Activated T-cell treated with anti-CD3 and anti-CD28 coated beads, Interleukin-2, amount 50 U/mL, for 24 hours (primary cell): ENCODE measurements around the gene CYTH3.

Experiments
- DNase-seq: peaks from one replicate; pipeline ENCODE4 v3.0.0-alpha.2; 2020
- H3K27ac Mint-ChIP-seq: 2 replicates; pipeline ENCODE4 v1.8.0; 2020; ENCODE audit warnings: mild to moderate bottlenecking, mixed read lengths
- H3K27me3 Mint-ChIP-seq: 2 replicates; pipeline ENCODE4 v1.8.0; 2020; ENCODE audit warnings: mixed read lengths
- H3K36me3 Mint-ChIP-seq: 2 replicates; pipeline ENCODE4 v1.8.0; 2020; ENCODE audit warnings: low read depth, mixed read lengths
- H3K4me1 Mint-ChIP-seq: 2 replicates; pipeline ENCODE4 v1.8.0; 2020; ENCODE audit warnings: low read depth, mixed read lengths
- H3K4me3 Mint-ChIP-seq: 2 replicates; pipeline ENCODE4 v1.8.0; 2020; ENCODE audit warnings: mild to moderate bottlenecking, moderate library complexity, mixed read lengths
- H3K9me3 Mint-ChIP-seq: 2 replicates; pipeline ENCODE4 v1.8.0; 2020; ENCODE audit warnings: mixed read lengths

Gene CYTH3

GRCh38 chr7:6271694-6272440 lies 557 bp downstream of the CYTH3 start:
- peak; percentile 56 for DNase-seq
- H3K36me3 Mint-ChIP-seq, result peaks cover 3% of the 10 kb centered on the region
- peaks cover 18% of the 10 kb centered on the region for H3K4me1 Mint-ChIP-seq
- no peaks in the 10 kb centered on the region for H3K9me3 Mint-ChIP-seq
- H3K27ac Mint-ChIP-seq, result peak overlapping the region; percentile 53
- H3K27me3 Mint-ChIP-seq, result peaks cover 26% of the 10 kb centered on the region
- peak overlapping the region; percentile 84 for H3K4me3 Mint-ChIP-seq

- peaks cover 26% of the 10 kb centered on the region for H3K27me3 Mint-ChIP-seq
- peak overlapping the region; percentile 53 for H3K27ac Mint-ChIP-seq
- peak overlapping the region; percentile 84 for H3K4me3 Mint-ChIP-seq
Measured at GRCh38 chr7:6271060-6271658, 1.3 kb downstream of the CYTH3 start.

GRCh38 chr7:6269527-6269926 lies 2.9 kb downstream of the CYTH3 start:
- H3K4me3 Mint-ChIP-seq, result no peak overlapping the region
- no peak for DNase-seq
- H3K36me3 Mint-ChIP-seq, result peaks cover 3% of the 10 kb centered on the region
- no peak overlapping the region for H3K27ac Mint-ChIP-seq
- H3K4me1 Mint-ChIP-seq, result peaks cover 18% of the 10 kb centered on the region
- peaks cover 26% of the 10 kb centered on the region for H3K27me3 Mint-ChIP-seq
- H3K9me3 Mint-ChIP-seq, result no peaks in the 10 kb centered on the region

More at GRCh38 chr7:6271060-6271658, 1.3 kb downstream of the CYTH3 start:
- Mint-ChIP-seq H3K9me3 (no peaks in the 10 kb centered on the region), H3K36me3 (peaks cover 3% of the 10 kb centered on the region), H3K4me1 (peaks cover 18% of the 10 kb centered on the region)
- DNase-seq, result peak; percentile 51

GRCh38 chr7:6268907-6269306 lies 3.5 kb downstream of the CYTH3 start:
- no peak for DNase-seq
- no peaks in the 10 kb centered on the region for H3K9me3 Mint-ChIP-seq
- H3K4me1 Mint-ChIP-seq, result peaks cover 18% of the 10 kb centered on the region
- peaks cover 26% of the 10 kb centered on the region for H3K27me3 Mint-ChIP-seq
- H3K27ac Mint-ChIP-seq, result no peak overlapping the region
- no peak overlapping the region for H3K4me3 Mint-ChIP-seq
- H3K36me3 Mint-ChIP-seq, result peaks cover 3% of the 10 kb centered on the region

- no peaks in the 10 kb centered on the region for H3K9me3 Mint-ChIP-seq
- peaks cover 26% of the 10 kb centered on the region for H3K27me3 Mint-ChIP-seq
- DNase-seq, result no peak
- no peak overlapping the region for H3K27ac Mint-ChIP-seq
- H3K4me1 Mint-ChIP-seq, result peaks cover 18% of the 10 kb centered on the region
- peaks cover 3% of the 10 kb centered on the region for H3K36me3 Mint-ChIP-seq
- no peak overlapping the region for H3K4me3 Mint-ChIP-seq
Measured at GRCh38 chr7:6268023-6268900, 4.2 kb downstream of the CYTH3 start.

- Mint-ChIP-seq H3K36me3 (peaks cover 1% of the 10 kb centered on the region), H3K27ac (no peak overlapping the region), H3K4me3 (no peak overlapping the region), H3K27me3 (peaks cover 29% of the 10 kb centered on the region), H3K4me1 (peaks cover 17% of the 10 kb centered on the region), H3K9me3 (no peaks in the 10 kb centered on the region)
- DNase-seq, result no peak
Measured at GRCh38 chr7:6266699-6267098, 5.7 kb downstream of the CYTH3 start.

- Mint-ChIP-seq H3K36me3 (no peaks in the 10 kb centered on the region), H3K9me3 (no peaks in the 10 kb centered on the region), H3K27ac (no peak overlapping the region), H3K4me1 (peaks cover 22% of the 10 kb centered on the region), H3K4me3 (no peak overlapping the region), H3K27me3 (peaks cover 14% of the 10 kb centered on the region)
- no peak for DNase-seq
Measured at GRCh38 chr7:6262221-6262620, 10.2 kb downstream of the CYTH3 start.

- Mint-ChIP-seq H3K36me3 (no peaks in the 10 kb centered on the region), H3K4me1 (peaks cover 28% of the 10 kb centered on the region), H3K9me3 (no peaks in the 10 kb centered on the region), H3K27ac (no peak overlapping the region), H3K27me3 (peaks cover 14% of the 10 kb centered on the region), H3K4me3 (no peak overlapping the region)
- DNase-seq, result no peak
Measured at GRCh38 chr7:6261699-6262098, 10.7 kb downstream of the CYTH3 start.

GRCh38 chr7:6260291-6261187 lies 11.9 kb downstream of the CYTH3 start:
- no peak for DNase-seq
- H3K27me3 Mint-ChIP-seq, result peaks cover 14% of the 10 kb centered on the region
- peaks cover 36% of the 10 kb centered on the region for H3K4me1 Mint-ChIP-seq

GRCh38 chr7:6259257-6259656 lies 13.2 kb downstream of the CYTH3 start:
- H3K36me3 Mint-ChIP-seq, result no peaks in the 10 kb centered on the region
- H3K27me3 Mint-ChIP-seq, result peaks cover 24% of the 10 kb centered on the region
- H3K4me3 Mint-ChIP-seq, result no peak overlapping the region
- H3K9me3 Mint-ChIP-seq, result no peaks in the 10 kb centered on the region
- H3K4me1 Mint-ChIP-seq, result peaks cover 39% of the 10 kb centered on the region
- DNase-seq, result no peak
- no peak overlapping the region for H3K27ac Mint-ChIP-seq

More at GRCh38 chr7:6260291-6261187, 11.9 kb downstream of the CYTH3 start:
- Mint-ChIP-seq H3K4me3 (no peak overlapping the region), H3K9me3 (no peaks in the 10 kb centered on the region), H3K27ac (no peak overlapping the region), H3K36me3 (no peaks in the 10 kb centered on the region)

GRCh38 chr7:6258440-6259182 lies 13.8 kb downstream of the CYTH3 start:
- no peaks in the 10 kb centered on the region for H3K36me3 Mint-ChIP-seq
- peaks cover 39% of the 10 kb centered on the region for H3K4me1 Mint-ChIP-seq
- H3K27ac Mint-ChIP-seq, result no peak overlapping the region
- no peak overlapping the region for H3K4me3 Mint-ChIP-seq
- no peaks in the 10 kb centered on the region for H3K9me3 Mint-ChIP-seq
- peaks cover 24% of the 10 kb centered on the region for H3K27me3 Mint-ChIP-seq
- DNase-seq, result no peak

- Mint-ChIP-seq H3K36me3 (no peaks in the 10 kb centered on the region), H3K4me1 (peaks cover 39% of the 10 kb centered on the region), H3K27ac (no peak overlapping the region), H3K9me3 (no peaks in the 10 kb centered on the region), H3K27me3 (peaks cover 26% of the 10 kb centered on the region), H3K4me3 (no peak overlapping the region)
- DNase-seq, result no peak
Measured at GRCh38 chr7:6257675-6258074, 14.7 kb downstream of the CYTH3 start.

GRCh38 chr7:6256677-6257535 lies 15.5 kb downstream of the CYTH3 start:
- Mint-ChIP-seq H3K27me3 (peaks cover 29% of the 10 kb centered on the region), H3K4me3 (peak overlapping the region; percentile 30), H3K27ac (peak overlapping the region; percentile 77), H3K4me1 (peaks cover 39% of the 10 kb centered on the region), H3K9me3 (no peaks in the 10 kb centered on the region), H3K36me3 (no peaks in the 10 kb centered on the region)
- peak; percentile 49 for DNase-seq
